NOMO-1 (cell line): ENCODE measurements around the gene BTBD16.
A peak's percentile ranks its signal among the peaks of the same experiment; 100 is the strongest.

Source experiments
- DNase-seq, 2 experiments: peaks; one replicate each; lab custom pipeline; 2025; ENCODE audit not compliant: unreplicated experiment in 2 of 2; lab: John Stamatoyannopoulos, UW

Gene BTBD16

GRCh38 chr10:122308417-122309141 lies 37.5 kb downstream of the BTBD16 start:
- DNase-seq, result no peak

GRCh38 chr10:122310311-122311050 lies 39.4 kb downstream of the BTBD16 start:
- no peak for DNase-seq

GRCh38 chr10:122311051-122311410 lies 39.9 kb downstream of the BTBD16 start:
- no peak for DNase-seq

- no peak for DNase-seq
Measured at GRCh38 chr10:122311716-122312115, 40.6 kb downstream of the BTBD16 start.

GRCh38 chr10:122316224-122316884 lies 45.3 kb downstream of the BTBD16 start:
- no peak for DNase-seq

- no peak for DNase-seq
Measured at GRCh38 chr10:122321960-122322359, 50.9 kb downstream of the BTBD16 start.

GRCh38 chr10:122323189-122323588 lies 52.1 kb downstream of the BTBD16 start:
- DNase-seq, result no peak

GRCh38 chr10:122323941-122324675 lies 53.0 kb downstream of the BTBD16 start:
- DNase-seq, result peak in 1 of 2 experiments; percentile 39

GRCh38 chr10:122325235-122325634 lies 54.1 kb downstream of the BTBD16 start:
- no peak for DNase-seq

- no peak for DNase-seq
Measured at GRCh38 chr10:122326385-122326784, 55.3 kb downstream of the BTBD16 start.

GRCh38 chr10:122326806-122327205 lies 55.7 kb downstream of the BTBD16 start:
- no peak for DNase-seq

- DNase-seq, result no peak
Measured at GRCh38 chr10:122327237-122328206, 56.4 kb downstream of the BTBD16 start.

GRCh38 chr10:122328676-122329075 lies 57.6 kb downstream of the BTBD16 start:
- peak; percentile 53 to 88 for DNase-seq

- DNase-seq, result no peak
Measured at GRCh38 chr10:122329416-122329815, 58.3 kb downstream of the BTBD16 start.

- no peak for DNase-seq
Measured at GRCh38 chr10:122331100-122331499, 60.0 kb downstream of the BTBD16 start.

- no peak for DNase-seq
Measured at GRCh38 chr10:122331615-122332446, 60.7 kb downstream of the BTBD16 start.

- DNase-seq, result no peak
Measured at GRCh38 chr10:122333037-122333436, 61.9 kb downstream of the BTBD16 start.

- no peak for DNase-seq
Measured at GRCh38 chr10:122336332-122336731, 65.2 kb downstream of the BTBD16 start.

GRCh38 chr10:122336961-122337360 lies 65.9 kb downstream of the BTBD16 start:
- no peak for DNase-seq
